ENCODE measurements around the gene MRPS18B. TPM values are rescaled to one million over a fixed set of nuclear protein-coding genes. Genes with fewer than 3 reads are reported as not detected.

Gene MRPS18B
- polyA plus RNA-seq, 1 donor: 46.8 TPM

- peaks cover 64% of the 10 kb centered on the region for H3K36me3 ChIP-seq (ENCODE audit: control insufficient read depth, insufficient read depth, low read length)
- no peak overlapping the region for H3K27ac ChIP-seq (ENCODE audit: low read length)
- no peaks in the 10 kb centered on the region for H3K27me3 ChIP-seq (ENCODE audit: control insufficient read depth, insufficient read depth, low read length)
- DNase-seq: no peak
- no CpG with 5 or more reads among the region's 1 CpG for WGBS (ENCODE audit: insufficient coverage, low lambda C conversion rate)
- H3K4me1 ChIP-seq (ENCODE audit: control insufficient read depth, insufficient read depth, low read length): peaks cover 8% of the 10 kb centered on the region
- no peaks in the 10 kb centered on the region for H3K9me3 ChIP-seq (ENCODE audit: control insufficient read depth, low read depth, low read length)
- H3K4me3 ChIP-seq (ENCODE audit: low read length): no peak overlapping the region
Measured at GRCh38 chr6:30641048-30641447, 23.4 kb downstream of the MRPS18B start.

DNA sequence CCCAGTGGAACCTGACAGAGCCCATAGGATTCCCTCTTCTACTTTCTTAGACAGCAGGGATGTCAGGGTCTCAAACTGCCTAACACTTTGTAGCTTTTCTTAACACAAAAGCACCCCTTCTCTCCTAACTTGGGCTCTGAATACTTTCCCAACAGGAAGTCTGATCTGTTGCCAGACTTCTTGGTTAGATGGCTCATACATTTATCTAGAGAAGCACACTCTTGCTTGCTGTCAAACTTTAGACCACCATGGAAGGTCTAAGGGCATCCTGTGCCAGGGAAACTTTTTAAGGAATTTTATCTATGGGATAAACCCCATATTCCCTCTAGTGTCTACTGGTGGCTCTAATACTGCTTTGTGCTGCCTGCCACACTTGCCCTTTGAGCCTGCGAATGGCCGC, 26.0 kb downstream of the MRPS18B start:
- DNase-seq: no peak
- WGBS (ENCODE audit: insufficient coverage, low lambda C conversion rate): no CpG with 5 or more reads among the region's 2 CpGs
- peaks cover 57% of the 10 kb centered on the region for H3K36me3 ChIP-seq (ENCODE audit: control insufficient read depth, insufficient read depth, low read length)

GRCh38 chr6:30644769-30645168, 27.1 kb downstream of the MRPS18B start:
- peaks cover 2% of the 10 kb centered on the region for H3K9me3 ChIP-seq (ENCODE audit: control insufficient read depth, low read depth, low read length)
- WGBS (ENCODE audit: insufficient coverage, low lambda C conversion rate): 43% methylated on average over 3 of the region's 5 CpGs
- no peaks in the 10 kb centered on the region for H3K27me3 ChIP-seq (ENCODE audit: control insufficient read depth, insufficient read depth, low read length)
- peak in 1 of 2 donors; percentile 32 for DNase-seq
- peaks cover 16% of the 10 kb centered on the region for H3K4me1 ChIP-seq (ENCODE audit: control insufficient read depth, insufficient read depth, low read length)
- peaks cover 54% of the 10 kb centered on the region for H3K36me3 ChIP-seq (ENCODE audit: control insufficient read depth, insufficient read depth, low read length)
- H3K4me3 ChIP-seq (ENCODE audit: low read length): no peak overlapping the region
- H3K27ac ChIP-seq (ENCODE audit: low read length): no peak overlapping the region

More for the DNA sequence above, 26.0 kb downstream of the MRPS18B start:
- H3K27ac ChIP-seq (ENCODE audit: low read length): no peak overlapping the region
- H3K4me1 ChIP-seq (ENCODE audit: control insufficient read depth, insufficient read depth, low read length): peaks cover 15% of the 10 kb centered on the region
- no peaks in the 10 kb centered on the region for H3K27me3 ChIP-seq (ENCODE audit: control insufficient read depth, insufficient read depth, low read length)
- no peak overlapping the region for H3K4me3 ChIP-seq (ENCODE audit: low read length)
- H3K9me3 ChIP-seq (ENCODE audit: control insufficient read depth, low read depth, low read length): peaks cover 2% of the 10 kb centered on the region

- no peak for DNase-seq
- Histone ChIP-seq H3K36me3 (ENCODE audit: control insufficient read depth, insufficient read depth, low read length) (peaks cover 46% of the 10 kb centered on the region), H3K27ac (ENCODE audit: low read length) (no peak overlapping the region), H3K4me1 (ENCODE audit: control insufficient read depth, insufficient read depth, low read length) (peaks cover 16% of the 10 kb centered on the region), H3K27me3 (ENCODE audit: control insufficient read depth, insufficient read depth, low read length) (no peaks in the 10 kb centered on the region), H3K4me3 (ENCODE audit: low read length) (no peak overlapping the region), H3K9me3 (ENCODE audit: control insufficient read depth, low read depth, low read length) (peaks cover 2% of the 10 kb centered on the region)
- WGBS (ENCODE audit: insufficient coverage, low lambda C conversion rate): no CpG with 5 or more reads among the region's 1 CpG
Measured at GRCh38 chr6:30645989-30646388, 28.3 kb downstream of the MRPS18B start.

DNA sequence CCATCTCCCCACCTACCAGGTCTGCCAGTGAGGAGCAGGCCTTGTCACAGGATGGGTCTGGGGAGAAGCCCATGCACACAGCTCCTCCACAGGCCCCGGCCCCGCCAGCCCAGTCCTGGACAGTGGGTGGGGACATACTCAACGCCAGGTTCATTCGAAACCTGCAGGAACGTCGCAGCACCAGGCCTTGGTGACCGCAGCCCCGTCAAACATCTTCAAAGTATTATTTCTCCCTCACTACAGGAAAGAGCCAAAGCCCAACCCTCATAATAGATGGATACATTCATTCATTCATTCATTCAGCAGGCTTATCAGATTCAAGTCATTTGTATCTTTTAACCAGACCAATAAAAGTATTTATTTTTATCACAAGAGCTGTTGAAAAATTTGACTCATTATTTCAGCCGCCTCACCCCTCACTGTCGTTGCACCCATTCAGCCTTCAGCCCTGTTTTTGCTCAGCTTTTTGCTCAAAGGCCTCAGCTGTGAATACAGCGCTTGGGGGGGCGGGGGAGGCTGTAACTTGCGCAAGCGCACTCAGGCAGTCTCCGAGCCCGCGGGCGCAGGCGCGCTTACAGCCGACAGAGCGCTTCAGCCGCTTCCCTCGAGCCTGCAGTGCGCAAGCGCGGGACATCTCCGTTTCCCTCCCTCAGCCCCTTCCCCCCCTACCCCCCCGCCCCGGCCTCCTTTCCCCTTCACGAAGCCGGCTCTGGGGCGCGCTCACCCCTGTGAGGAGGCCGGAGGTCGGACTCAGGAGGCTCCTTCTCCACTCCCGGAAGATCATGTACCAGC, 29.0 kb downstream of the MRPS18B start, which contains the start of gene C6orf136:
C6orf136 (plus strand) TSS at position 684 of the 792 bp plus-strand sequence; CDS start at position 783, 99 bp downstream.
- H3K4me3 ChIP-seq (ENCODE audit: low read length): peak within 1 kb of the TSS; percentile 94
- H3K36me3 ChIP-seq (ENCODE audit: control insufficient read depth, insufficient read depth, low read length): peaks cover 46% of the 10 kb centered on the region
- peaks cover 16% of the 10 kb centered on the region for H3K4me1 ChIP-seq (ENCODE audit: control insufficient read depth, insufficient read depth, low read length)
- no CpG with 5 or more reads among the region's 37 CpGs for WGBS (ENCODE audit: insufficient coverage, low lambda C conversion rate)
- H3K27me3 ChIP-seq (ENCODE audit: control insufficient read depth, insufficient read depth, low read length): no peaks in the 10 kb centered on the region
- peak; percentile 90 to 95 for DNase-seq
- H3K9me3 ChIP-seq (ENCODE audit: control insufficient read depth, low read depth, low read length): peaks cover 2% of the 10 kb centered on the region
- peak within 1 kb of the TSS; percentile 96 for H3K27ac ChIP-seq (ENCODE audit: low read length)

DNA sequence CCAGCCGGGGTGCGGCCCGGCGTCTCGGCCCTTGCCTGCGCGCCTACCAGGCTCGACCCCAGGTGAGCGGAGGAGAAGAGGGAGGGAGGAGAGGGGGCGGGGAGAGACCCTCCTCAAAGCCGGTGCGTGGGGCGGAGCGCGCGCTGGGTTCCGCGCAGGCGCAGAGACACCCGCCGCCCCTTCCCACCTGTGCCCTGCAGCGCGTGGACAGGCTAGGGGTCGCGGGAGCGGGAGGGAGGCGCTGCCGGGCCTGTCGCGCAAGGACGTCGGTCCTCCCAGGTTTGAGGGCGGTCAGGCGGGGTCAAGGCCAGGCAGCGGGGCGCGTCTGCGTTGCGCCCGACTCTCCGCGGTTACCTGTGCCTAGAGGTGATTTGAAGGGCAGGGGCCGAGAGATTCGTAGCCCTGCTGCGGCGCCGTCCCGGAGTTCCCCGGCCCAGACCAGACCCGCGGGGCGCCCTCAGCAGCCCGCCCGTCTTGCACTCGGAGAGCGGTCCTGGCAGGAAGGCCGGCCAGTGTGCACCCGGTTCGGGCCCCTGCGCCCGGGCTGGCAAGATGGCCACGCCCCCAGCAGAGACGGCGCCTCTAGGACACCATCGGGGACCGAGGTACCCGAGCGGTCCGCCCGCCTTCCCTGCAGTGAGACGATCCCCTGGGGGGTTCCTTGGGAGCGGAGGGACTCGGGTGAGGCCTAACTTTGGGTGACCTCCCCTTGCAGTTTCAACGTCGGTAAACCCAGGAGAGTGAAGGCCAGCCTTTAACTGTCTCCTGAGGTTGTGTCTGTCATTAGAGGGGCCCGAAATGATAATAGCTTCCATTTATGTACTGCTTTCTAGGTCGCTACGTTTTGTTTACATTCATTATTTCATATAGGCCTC, 29.8 kb downstream of the MRPS18B start:
- H3K36me3 ChIP-seq (ENCODE audit: control insufficient read depth, insufficient read depth, low read length): peaks cover 48% of the 10 kb centered on the region
- WGBS (ENCODE audit: insufficient coverage, low lambda C conversion rate): no CpG with 5 or more reads among the region's 78 CpGs

DNA sequence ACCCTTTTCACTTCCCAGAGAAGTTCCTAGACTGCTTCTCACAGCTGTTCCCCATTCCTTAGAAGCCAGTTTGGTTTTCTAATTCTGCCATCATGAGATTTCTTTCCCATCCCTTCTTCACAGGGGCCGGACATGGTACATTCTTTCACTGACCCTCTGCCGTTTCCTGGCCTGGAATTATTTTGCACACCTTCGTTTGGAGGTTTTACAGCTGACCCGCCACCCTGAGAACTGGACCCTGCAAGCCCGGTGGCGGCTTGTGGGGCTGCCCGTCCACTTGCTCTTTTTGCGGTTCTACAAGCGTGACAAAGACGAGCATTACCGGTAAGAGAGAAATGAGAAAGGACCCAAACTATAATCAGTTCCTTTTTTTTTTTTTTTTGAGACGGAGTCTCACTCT, 33.5 kb downstream of the MRPS18B start:
- H3K27ac ChIP-seq (ENCODE audit: low read length): no peak overlapping the region
- H3K27me3 ChIP-seq (ENCODE audit: control insufficient read depth, insufficient read depth, low read length): no peaks in the 10 kb centered on the region
- peaks cover 9% of the 10 kb centered on the region for H3K4me1 ChIP-seq (ENCODE audit: control insufficient read depth, insufficient read depth, low read length)
- WGBS (ENCODE audit: insufficient coverage, low lambda C conversion rate): no CpG with 5 or more reads among the region's 12 CpGs
- DNase-seq: no peak
- peaks cover 2% of the 10 kb centered on the region for H3K9me3 ChIP-seq (ENCODE audit: control insufficient read depth, low read depth, low read length)
- H3K36me3 ChIP-seq (ENCODE audit: control insufficient read depth, insufficient read depth, low read length): peaks cover 58% of the 10 kb centered on the region
- no peak overlapping the region for H3K4me3 ChIP-seq (ENCODE audit: low read length)

More for the DNA sequence above, 29.8 kb downstream of the MRPS18B start:
- Histone ChIP-seq H3K4me3 (ENCODE audit: low read length) (peak overlapping the region; percentile 94), H3K4me1 (ENCODE audit: control insufficient read depth, insufficient read depth, low read length) (peaks cover 16% of the 10 kb centered on the region), H3K27me3 (ENCODE audit: control insufficient read depth, insufficient read depth, low read length) (no peaks in the 10 kb centered on the region), H3K9me3 (ENCODE audit: control insufficient read depth, low read depth, low read length) (peaks cover 2% of the 10 kb centered on the region), H3K27ac (ENCODE audit: low read length) (peak overlapping the region; percentile 96)
- peak; percentile 54 to 83 for DNase-seq

DNA sequence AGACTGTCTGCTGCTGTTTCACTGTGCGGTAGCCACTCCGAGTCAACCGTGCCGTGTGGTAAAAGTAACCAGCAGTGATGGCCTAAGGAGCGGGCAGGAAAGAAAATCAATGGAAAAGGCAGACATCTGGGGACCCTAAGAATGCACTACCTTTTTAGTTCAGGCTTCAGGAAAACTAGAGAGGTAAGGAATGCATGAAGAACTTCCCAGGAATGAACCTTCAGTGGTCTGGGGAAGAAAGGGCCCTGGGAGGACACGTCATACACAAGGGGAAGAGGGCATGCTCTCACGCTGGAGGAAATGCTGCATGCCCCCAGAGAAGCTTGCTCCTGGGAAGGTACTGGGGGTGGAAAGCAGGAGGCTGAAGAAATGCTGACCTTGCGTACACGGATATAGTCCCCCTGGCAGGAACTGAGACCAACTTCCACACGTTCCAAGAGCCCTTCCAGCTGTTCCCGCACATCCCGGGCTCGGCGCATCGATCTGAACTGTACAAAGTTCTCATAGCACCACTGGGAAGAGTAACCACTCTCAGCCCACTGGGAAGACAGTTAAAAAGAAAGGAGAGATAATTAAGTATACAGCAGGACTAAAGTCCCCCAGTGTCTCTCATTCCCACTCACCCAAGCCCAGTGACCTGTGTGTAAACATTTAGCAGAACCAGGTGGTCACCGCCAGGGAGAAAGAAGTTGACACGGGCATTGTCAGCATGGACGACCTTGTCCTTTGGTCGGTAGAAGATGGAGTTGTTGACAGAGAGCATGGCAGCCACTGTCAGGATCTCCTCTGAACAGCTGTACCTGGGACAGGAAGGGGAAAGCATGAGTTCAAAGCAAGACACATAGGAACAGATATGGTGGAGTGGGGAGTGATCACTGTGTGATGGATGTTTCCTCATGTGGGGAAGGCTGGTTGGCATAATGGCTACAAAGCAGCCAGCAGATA, 37.4 kb downstream of the MRPS18B start:
- 100% methylated on average over 1 of the region's 19 CpGs for WGBS (ENCODE audit: insufficient coverage, low lambda C conversion rate)

DNA sequence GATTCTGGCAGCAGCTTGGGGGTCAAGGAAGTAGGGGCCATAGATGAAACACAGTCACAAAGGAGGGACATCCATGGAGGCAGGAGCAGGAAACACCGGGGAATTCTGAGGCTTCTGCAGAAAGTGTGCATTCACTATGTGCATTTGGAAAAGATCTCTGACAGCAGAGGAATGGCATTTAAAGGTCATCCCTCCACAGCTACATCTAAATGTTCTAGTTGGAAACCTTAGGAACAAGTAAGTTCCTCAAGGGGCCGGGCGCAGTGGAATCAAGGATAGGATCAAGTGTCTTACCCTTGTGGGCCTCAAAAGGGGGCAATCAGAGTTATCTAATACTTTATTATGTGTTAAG, 38.1 kb downstream of the MRPS18B start:
- H3K4me1 ChIP-seq (ENCODE audit: control insufficient read depth, insufficient read depth, low read length): no peaks in the 10 kb centered on the region
- H3K27me3 ChIP-seq (ENCODE audit: control insufficient read depth, insufficient read depth, low read length): no peaks in the 10 kb centered on the region
- H3K27ac ChIP-seq (ENCODE audit: low read length): no peak overlapping the region
- H3K36me3 ChIP-seq (ENCODE audit: control insufficient read depth, insufficient read depth, low read length): peaks cover 90% of the 10 kb centered on the region
- H3K4me3 ChIP-seq (ENCODE audit: low read length): no peak overlapping the region
- no CpG with 5 or more reads among the region's 3 CpGs for WGBS (ENCODE audit: insufficient coverage, low lambda C conversion rate)
- no peak for DNase-seq
- no peaks in the 10 kb centered on the region for H3K9me3 ChIP-seq (ENCODE audit: control insufficient read depth, low read depth, low read length)

More for the DNA sequence above, 37.4 kb downstream of the MRPS18B start:
- Histone ChIP-seq H3K4me1 (ENCODE audit: control insufficient read depth, insufficient read depth, low read length) (no peaks in the 10 kb centered on the region), H3K4me3 (ENCODE audit: low read length) (no peak overlapping the region), H3K36me3 (ENCODE audit: control insufficient read depth, insufficient read depth, low read length) (peaks cover 87% of the 10 kb centered on the region), H3K27ac (ENCODE audit: low read length) (no peak overlapping the region), H3K27me3 (ENCODE audit: control insufficient read depth, insufficient read depth, low read length) (no peaks in the 10 kb centered on the region), H3K9me3 (ENCODE audit: control insufficient read depth, low read depth, low read length) (no peaks in the 10 kb centered on the region)
- DNase-seq: no peak
